GM12878 (cell line): ENCODE results near the gene MGAT3.

Experiments used
- CTCF ChIP-seq, 3 experiments: IDR thresholded peaks in 2 of 3; conservative IDR thresholded peaks in 1 of 3; 2 replicates each; pipeline ENCODE4 v1.5.1; 2011; ENCODE audit warnings: low read depth in 3 of 3, low read length in 3 of 3, mild to moderate bottlenecking in 3 of 3, control low read depth in 2 of 3, moderate library complexity in 2 of 3, inconsistent platforms in 1 of 3, mixed read lengths in 1 of 3; ENCODE audit not compliant: control insufficient read depth in 2 of 3, insufficient read depth in 1 of 3; ENCODE audit errors: extremely low read depth in 1 of 3
- HSF1 ChIP-seq: fragments of 150-350 bp; IDR thresholded peaks from 2 replicates; pipeline ENCODE4 v1.6.1; 2014; ENCODE audit warnings: mild to moderate bottlenecking, low read depth, low read length
- JUND ChIP-seq: IDR thresholded peaks from 2 replicates; pipeline ENCODE4 v1.6.1; 2012; ENCODE audit warnings: low read depth, mild to moderate bottlenecking, low read length, improper control_type of control experiment, moderate library complexity
- POLR2AphosphoS5 ChIP-seq: IDR thresholded peaks from 2 replicates; pipeline ENCODE4 v1.6.1; 2011; ENCODE audit warnings: mild to moderate bottlenecking, low read length, inconsistent platforms

- no peak for TF ChIP-seq HSF1
- no peak for TF ChIP-seq POLR2AphosphoS5
- no peak for TF ChIP-seq CTCF (IDR thresholded peaks at IDR 0.05 in 2 of 3, conservative IDR thresholded peaks at IDR 0.05 in 1 of 3; ENCODE audit: control insufficient read depth in 2 of 3, extremely low read depth in 1 of 3, insufficient read depth in 1 of 3, low read depth in 3 of 3, low read length in 3 of 3)
- TF ChIP-seq JUND = no peak
Measured at GRCh38 chr22:39431821-39432251, 25.0 kb upstream of the MGAT3 start.
